WTC11 (cell line): ENCODE measurements around the gene VSIR. TPM values are rescaled to one million over a fixed set of nuclear protein-coding genes. Genes with fewer than 3 reads are reported as not detected.

Experiments used
- ATAC-seq: fragments of 200-7000 bp; cut with Tn5 transposase; 2 replicates; pipeline ENCODE4 v1.10.0; 2021; ENCODE audit warnings: mild to moderate bottlenecking, moderate library complexity
- CTCF ChIA-PET: fragments of 300-600 bp; sonication (Branson Sonifier 250); formaldehyde crosslinking; loops from one replicate; lab custom pipeline; 2021; ENCODE audit warnings: antibody characterized with exemption; lab: Charles Lee
- POLR2A ChIA-PET: fragments of 350-600 bp; sonication (Branson Sonifier 250); formaldehyde crosslinking; loops from one replicate; lab custom pipeline; 2021; ENCODE audit warnings: antibody characterized with exemption; lab: Charles Lee
- DNase-seq: peaks from one replicate; pipeline ENCODE4 v3.0.0; 2021; ENCODE audit warnings: low spot score
- H3K27ac Mint-ChIP-seq: 2 replicates; pipeline ENCODE4 v1.8.0; 2021; ENCODE audit warnings: mixed read lengths
- H3K27me3 Mint-ChIP-seq: 2 replicates; pipeline ENCODE4 v1.8.0; 2021; ENCODE audit warnings: low read depth, mild to moderate bottlenecking, moderate library complexity, mixed read lengths
- H3K36me3 Mint-ChIP-seq: 2 replicates; pipeline ENCODE4 v1.8.0; 2021; ENCODE audit warnings: mixed read lengths
- H3K4me1 Mint-ChIP-seq: 2 replicates; pipeline ENCODE4 v1.8.0; 2022; ENCODE audit warnings: mixed read lengths
- H3K4me3 Mint-ChIP-seq: 2 replicates; pipeline ENCODE4 v1.8.0; 2021; ENCODE audit warnings: mild to moderate bottlenecking, moderate library complexity, mixed read lengths
- H3K9me3 Mint-ChIP-seq: 2 replicates; pipeline ENCODE4 v1.8.0; 2021; ENCODE audit warnings: mixed read lengths
- CDX4 ChIP-seq: fragments of 250-450 bp; sonication (Bioruptor Pico); IDR thresholded peaks from 2 replicates; pipeline ENCODE4 v1.9.0; 2021; ENCODE audit warnings: moderate library complexity, mild to moderate bottlenecking, inconsistent platforms, borderline replicate concordance
- CREM ChIP-seq: sonication (generic); formaldehyde crosslinking; IDR thresholded peaks from 2 replicates; pipeline ENCODE4 v1.8.1; 2022; ENCODE audit warnings: mild to moderate bottlenecking, missing genetic modification reagents, moderate library complexity
- E2F5 ChIP-seq: sonication (generic); formaldehyde crosslinking; IDR thresholded peaks from 2 replicates; pipeline ENCODE4 v1.8.1; 2022; ENCODE audit warnings: mild to moderate bottlenecking, moderate library complexity, missing genetic modification reagents
- ELF4 ChIP-seq: sonication (generic); formaldehyde crosslinking; IDR thresholded peaks from 2 replicates; pipeline ENCODE4 v1.8.1; 2022; ENCODE audit warnings: low read depth, mild to moderate bottlenecking, moderate library complexity, missing genetic modification reagents
- GTF2I ChIP-seq: fragments of 250-450 bp; sonication (Bioruptor Pico); conservative IDR thresholded peaks from 2 replicates; pipeline ENCODE4 v1.4.0; 2021; ENCODE audit warnings: mild to moderate bottlenecking
- HMGA2 ChIP-seq: fragments of 250-450 bp; sonication (Bioruptor Pico); IDR thresholded peaks from 2 replicates; pipeline ENCODE4 v1.4.0; 2021; ENCODE audit warnings: mild to moderate bottlenecking, moderate library complexity
- IRF1 ChIP-seq: sonication (generic); formaldehyde crosslinking; IDR thresholded peaks from 2 replicates; pipeline ENCODE4 v1.8.0; 2023; ENCODE audit warnings: missing genetic modification reagents
- IRF2 ChIP-seq: sonication (generic); formaldehyde crosslinking; IDR thresholded peaks from 2 replicates; pipeline ENCODE4 v1.8.0; 2022; ENCODE audit warnings: low read depth, missing genetic modification reagents, borderline replicate concordance
- KAT7 ChIP-seq: sonication (generic); formaldehyde crosslinking; IDR thresholded peaks from 2 replicates; pipeline ENCODE4 v1.8.1; 2023; ENCODE audit warnings: missing genetic modification reagents, mild to moderate bottlenecking, borderline replicate concordance
- MXD4 ChIP-seq: fragments of 250-450 bp; sonication (Bioruptor Pico); IDR thresholded peaks from 2 replicates; pipeline ENCODE4 v1.8.0; 2021; ENCODE audit warnings: mild to moderate bottlenecking, moderate library complexity, borderline replicate concordance
- MYBL2 ChIP-seq: sonication (generic); formaldehyde crosslinking; IDR thresholded peaks from 2 replicates; pipeline ENCODE4 v1.8.1; 2023; ENCODE audit warnings: mild to moderate bottlenecking, moderate library complexity, missing genetic modification reagents
- NR1H2 ChIP-seq: sonication (generic); formaldehyde crosslinking; IDR thresholded peaks from 2 replicates; pipeline ENCODE4 v1.9.0; 2021; ENCODE audit warnings: mild to moderate bottlenecking, moderate library complexity, missing genetic modification reagents
- RORB ChIP-seq: fragments of 250-450 bp; sonication (Bioruptor Pico); IDR thresholded peaks from 2 replicates; pipeline ENCODE4 v1.9.0; 2021; ENCODE audit warnings: mild to moderate bottlenecking
- SMAD3 ChIP-seq: sonication (generic); formaldehyde crosslinking; IDR thresholded peaks from 2 replicates; pipeline ENCODE4 v1.8.0; 2022; ENCODE audit warnings: missing genetic modification reagents, mild to moderate bottlenecking, borderline replicate concordance
- SOX15 ChIP-seq: fragments of 250-450 bp; sonication (Bioruptor Pico); IDR thresholded peaks from 2 replicates; pipeline ENCODE4 v1.9.0; 2021; ENCODE audit warnings: mild to moderate bottlenecking
- ZNF121 ChIP-seq: sonication (generic); formaldehyde crosslinking; IDR thresholded peaks from 2 replicates; pipeline ENCODE4 v1.8.0; 2023; ENCODE audit warnings: missing genetic modification reagents
- ZNF138 ChIP-seq: sonication (generic); formaldehyde crosslinking; conservative IDR thresholded peaks from 2 replicates; pipeline ENCODE4 v1.8.1; 2022; ENCODE audit warnings: mild to moderate bottlenecking, moderate library complexity, missing genetic modification reagents
- ZNF219 ChIP-seq: sonication (generic); formaldehyde crosslinking; IDR thresholded peaks from 2 replicates; pipeline ENCODE4 v1.8.0; 2023; ENCODE audit warnings: missing genetic modification reagents, mild to moderate bottlenecking, borderline replicate concordance
- ZNF232 ChIP-seq: sonication (generic); formaldehyde crosslinking; IDR thresholded peaks from 2 replicates; pipeline ENCODE4 v1.8.0; 2022; ENCODE audit warnings: mild to moderate bottlenecking, missing genetic modification reagents
- ZNF317 ChIP-seq: sonication (generic); formaldehyde crosslinking; IDR thresholded peaks from 2 replicates; pipeline ENCODE4 v1.8.1; 2023; ENCODE audit warnings: low read depth, mild to moderate bottlenecking, moderate library complexity, missing genetic modification reagents, borderline replicate concordance
- ZNF671 ChIP-seq: fragments of 250-450 bp; sonication (Bioruptor Pico); IDR thresholded peaks from 2 replicates; pipeline ENCODE4 v1.8.0; 2021; ENCODE audit warnings: mild to moderate bottlenecking
- total RNA-seq: library from RNA; stranded (reverse); gene quantifications from 3 replicates; pipeline ENCODE4 v1.2.3, GENCODE V29; 2021
- TF ChIP-seq, protein P1 (sequence below): sonication (generic); formaldehyde crosslinking; IDR thresholded peaks from 2 replicates; pipeline ENCODE4 v1.8.1; 2022; ENCODE audit warnings: low read depth, missing genetic modification reagents, borderline replicate concordance
- TF ChIP-seq, protein P2 (sequence below): sonication (generic); formaldehyde crosslinking; conservative IDR thresholded peaks from 2 replicates; pipeline ENCODE4 v1.8.1; 2022; ENCODE audit warnings: mild to moderate bottlenecking, missing genetic modification reagents
- TF ChIP-seq, protein P3 (sequence below): sonication (generic); formaldehyde crosslinking; IDR thresholded peaks from 2 replicates; pipeline ENCODE4 v1.8.0; 2022; ENCODE audit warnings: mild to moderate bottlenecking, missing genetic modification reagents
- TF ChIP-seq, protein P4 (sequence below): sonication (generic); formaldehyde crosslinking; IDR thresholded peaks from 2 replicates; pipeline ENCODE4 v1.8.1; 2023; ENCODE audit warnings: mild to moderate bottlenecking, missing genetic modification reagents
- TF ChIP-seq, protein P5 (sequence below): sonication (generic); formaldehyde crosslinking; IDR thresholded peaks from 2 replicates; pipeline ENCODE4 v1.8.0; 2022; ENCODE audit warnings: mild to moderate bottlenecking, missing genetic modification reagents

Gene VSIR
- total RNA-seq, 1 experiment from 2014 or later: 0.74 TPM

GRCh38 chr10:71805776-71806703, 32.7 kb upstream of the VSIR start:
- TF ChIP-seq ZNF121 (CRISPR knock-in tag) (no peak), IRF1 (CRISPR knock-in tag) (no peak), ZNF219 (no peak), KAT7 (CRISPR knock-in tag) (no peak), MYBL2 (CRISPR knock-in tag) (no peak), HMGA2 (CRISPR knock-in tag) (no peak), MXD4 (CRISPR knock-in tag) (no peak), E2F5 (CRISPR knock-in tag) (no peak), ELF4 (CRISPR knock-in tag) (no peak), CDX4 (CRISPR knock-in tag) (no peak), ZNF317 (CRISPR knock-in tag) (no peak), GTF2I (no peak), ZNF671 (CRISPR knock-in tag) (no peak)
- TF ChIP-seq, protein P1, sequence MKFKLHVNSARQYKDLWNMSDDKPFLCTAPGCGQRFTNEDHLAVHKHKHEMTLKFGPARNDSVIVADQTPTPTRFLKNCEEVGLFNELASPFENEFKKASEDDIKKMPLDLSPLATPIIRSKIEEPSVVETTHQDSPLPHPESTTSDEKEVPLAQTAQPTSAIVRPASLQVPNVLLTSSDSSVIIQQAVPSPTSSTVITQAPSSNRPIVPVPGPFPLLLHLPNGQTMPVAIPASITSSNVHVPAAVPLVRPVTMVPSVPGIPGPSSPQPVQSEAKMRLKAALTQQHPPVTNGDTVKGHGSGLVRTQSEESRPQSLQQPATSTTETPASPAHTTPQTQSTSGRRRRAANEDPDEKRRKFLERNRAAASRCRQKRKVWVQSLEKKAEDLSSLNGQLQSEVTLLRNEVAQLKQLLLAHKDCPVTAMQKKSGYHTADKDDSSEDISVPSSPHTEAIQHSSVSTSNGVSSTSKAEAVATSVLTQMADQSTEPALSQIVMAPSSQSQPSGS: no peak
- TF ChIP-seq, protein P2, sequence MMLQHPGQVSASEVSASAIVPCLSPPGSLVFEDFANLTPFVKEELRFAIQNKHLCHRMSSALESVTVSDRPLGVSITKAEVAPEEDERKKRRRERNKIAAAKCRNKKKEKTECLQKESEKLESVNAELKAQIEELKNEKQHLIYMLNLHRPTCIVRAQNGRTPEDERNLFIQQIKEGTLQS (CRISPR knock-in tag): no peak
- ChIA-PET CTCF (interaction anchor here (0.5 to 3.1 kb wide), 16 partner anchors 9 to 1935 kb away, joined by 3 to 21 read pairs (median 5); partner anchors contain the start of genes PSAP and VSIR), POLR2A (interaction anchor here (0.6 to 1.1 kb wide), 3 partner anchors 13 to 526 kb away, joined by 3 to 4 read pairs (median 3); no protein-coding TSS in a partner anchor)
- ATAC-seq (peak; percentile 96), DNase-seq (peak; percentile 71)
- peaks cover 18% of the 10 kb centered on the region for H3K27me3 Mint-ChIP-seq
- H3K9me3 Mint-ChIP-seq: no peaks in the 10 kb centered on the region
- H3K4me3 Mint-ChIP-seq: peak overlapping the region; percentile 60
- H3K4me1 Mint-ChIP-seq: peaks cover 3% of the 10 kb centered on the region
- no peaks in the 10 kb centered on the region for H3K36me3 Mint-ChIP-seq
- H3K27ac Mint-ChIP-seq: no peak overlapping the region

GRCh38 chr10:71804077-71804476, 30.8 kb upstream of the VSIR start:
- H3K27ac Mint-ChIP-seq: no peak overlapping the region
- no peak overlapping the region for H3K4me3 Mint-ChIP-seq
- H3K4me1 Mint-ChIP-seq: peaks cover 3% of the 10 kb centered on the region
- ChIA-PET CTCF (interaction anchor here (1.0 to 3.1 kb wide), 2 partner anchors 27 to 31 kb away, joined by 5 to 21 read pairs; partner anchors contain the start of gene VSIR), POLR2A (no interaction called here)
- no peak for ATAC-seq
- no peak for DNase-seq
- H3K9me3 Mint-ChIP-seq: no peaks in the 10 kb centered on the region
- no peaks in the 10 kb centered on the region for H3K36me3 Mint-ChIP-seq
- peaks cover 18% of the 10 kb centered on the region for H3K27me3 Mint-ChIP-seq
- TF ChIP-seq, protein P3, sequence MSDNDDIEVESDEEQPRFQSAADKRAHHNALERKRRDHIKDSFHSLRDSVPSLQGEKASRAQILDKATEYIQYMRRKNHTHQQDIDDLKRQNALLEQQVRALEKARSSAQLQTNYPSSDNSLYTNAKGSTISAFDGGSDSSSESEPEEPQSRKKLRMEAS (CRISPR knock-in tag): no peak
- TF ChIP-seq ZNF138 (CRISPR knock-in tag) (no peak), IRF2 (CRISPR knock-in tag) (no peak), SOX15 (CRISPR knock-in tag) (no peak), NR1H2 (CRISPR knock-in tag) (no peak), ZNF232 (no peak), CREM (CRISPR knock-in tag) (no peak), SMAD3 (CRISPR knock-in tag) (no peak), RORB (no peak)
- TF ChIP-seq, protein P4, sequence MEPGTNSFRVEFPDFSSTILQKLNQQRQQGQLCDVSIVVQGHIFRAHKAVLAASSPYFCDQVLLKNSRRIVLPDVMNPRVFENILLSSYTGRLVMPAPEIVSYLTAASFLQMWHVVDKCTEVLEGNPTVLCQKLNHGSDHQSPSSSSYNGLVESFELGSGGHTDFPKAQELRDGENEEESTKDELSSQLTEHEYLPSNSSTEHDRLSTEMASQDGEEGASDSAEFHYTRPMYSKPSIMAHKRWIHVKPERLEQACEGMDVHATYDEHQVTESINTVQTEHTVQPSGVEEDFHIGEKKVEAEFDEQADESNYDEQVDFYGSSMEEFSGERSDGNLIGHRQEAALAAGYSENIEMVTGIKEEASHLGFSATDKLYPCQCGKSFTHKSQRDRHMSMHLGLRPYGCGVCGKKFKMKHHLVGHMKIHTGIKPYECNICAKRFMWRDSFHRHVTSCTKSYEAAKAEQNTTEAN (CRISPR knock-in tag): no peak
- TF ChIP-seq, protein P5, sequence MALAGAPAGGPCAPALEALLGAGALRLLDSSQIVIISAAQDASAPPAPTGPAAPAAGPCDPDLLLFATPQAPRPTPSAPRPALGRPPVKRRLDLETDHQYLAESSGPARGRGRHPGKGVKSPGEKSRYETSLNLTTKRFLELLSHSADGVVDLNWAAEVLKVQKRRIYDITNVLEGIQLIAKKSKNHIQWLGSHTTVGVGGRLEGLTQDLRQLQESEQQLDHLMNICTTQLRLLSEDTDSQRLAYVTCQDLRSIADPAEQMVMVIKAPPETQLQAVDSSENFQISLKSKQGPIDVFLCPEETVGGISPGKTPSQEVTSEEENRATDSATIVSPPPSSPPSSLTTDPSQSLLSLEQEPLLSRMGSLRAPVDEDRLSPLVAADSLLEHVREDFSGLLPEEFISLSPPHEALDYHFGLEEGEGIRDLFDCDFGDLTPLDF (CRISPR knock-in tag): no peak
